Lower lobe of right lung (tissue), 2 donors: ENCODE data around the gene ATL3. TPM values are rescaled to one million over a fixed set of nuclear protein-coding genes. Genes with fewer than 3 reads are reported as not detected.
A peak's percentile ranks its signal among the peaks of the same experiment; 100 is the strongest.
"Not testable (repeated sequence)": the region's sequence is repeated elsewhere in the genome, so short reads cannot be mapped to it uniquely, and the experiment has no call there.

Source experiments
- ATAC-seq, 2 donors: fragments of 200-7000 bp; cut with Tn5 transposase; one replicate each; pipeline ENCODE4 v1.9.1; 2020 to 2022; ENCODE audit warnings: mild to moderate bottlenecking in 2 of 2, moderate library complexity in 2 of 2
- DNase-seq: peaks from one replicate; pipeline ENCODE4 v3.0.0-alpha.2; 2020
- H3K27ac ChIP-seq: fragments of 200-600 bp; one replicate; pipeline ENCODE4 v1.8.0; 2022
- H3K27me3 ChIP-seq: fragments of 200-600 bp; one replicate; pipeline ENCODE4 v1.8.0; 2022; ENCODE audit warnings: low read depth
- H3K36me3 ChIP-seq: fragments of 200-600 bp; one replicate; pipeline ENCODE4 v1.8.0; 2022; ENCODE audit warnings: mild to moderate bottlenecking
- H3K4me1 ChIP-seq: fragments of 200-600 bp; one replicate; pipeline ENCODE4 v1.8.0; 2022
- H3K4me3 ChIP-seq: fragments of 200-600 bp; one replicate; pipeline ENCODE4 v1.8.0; 2022; ENCODE audit warnings: mild to moderate bottlenecking
- H3K9me3 ChIP-seq: fragments of 200-600 bp; one replicate; pipeline ENCODE4 v1.8.0; 2022
- CTCF ChIP-seq: fragments of 200-600 bp; IDR thresholded peaks from one replicate; pipeline ENCODE4 v1.8.0; 2022; ENCODE audit warnings: antibody characterized with exemption, mild to moderate bottlenecking
- intact Hi-C: fragments of 100-400 bp; cut with DNase I; formaldehyde crosslinking; loops from one replicate; pipeline ENCODE4 v1.11.0; 2022
- total RNA-seq: library from RNA; stranded (reverse); fragmentation: NEBNext Ultra II Directional; extraction: Animal tissue kit (Norgen Biotek cat#: 25700); gene quantifications from one replicate; pipeline ENCODE4 v1.2.1, GENCODE V29; 2021
- donor health status: DM: no; HTN: yes; CAD: no; lungs with severe emphysema.

Gene ATL3
- total RNA-seq, 1 donor from 2014 or later, result 72.8 TPM

GRCh38 chr11:63589000-63589399 is 82.2 kb downstream of the ATL3 start:
- DNase-seq, result no peak
- peaks cover 82% of the 10 kb centered on the region for H3K36me3 ChIP-seq
- intact Hi-C loops, result no loop called here

GRCh38 chr11:63586451-63587166 is 84.6 kb downstream of the ATL3 start:
- ATAC-seq (no peak), DNase-seq (no peak)
- intact Hi-C loops, result no loop called here
- Histone ChIP-seq H3K36me3 (peaks cover 76% of the 10 kb centered on the region), H3K27me3 (no peaks in the 10 kb centered on the region), H3K9me3 (no peaks in the 10 kb centered on the region), H3K4me1 (no peaks in the 10 kb centered on the region), H3K27ac (no peak overlapping the region), H3K4me3 (no peak overlapping the region)
- no peak for TF ChIP-seq CTCF

More at GRCh38 chr11:63589000-63589399, 82.2 kb downstream of the ATL3 start:
- no peak for ATAC-seq
- Histone ChIP-seq H3K9me3 (no peaks in the 10 kb centered on the region), H3K27me3 (no peaks in the 10 kb centered on the region), H3K4me3 (no peak overlapping the region), H3K4me1 (no peaks in the 10 kb centered on the region), H3K27ac (no peak overlapping the region)
- TF ChIP-seq CTCF, result no peak

GRCh38 chr11:63583357-63583677 is 87.9 kb downstream of the ATL3 start:
- Histone ChIP-seq H3K4me3 (no peak overlapping the region), H3K36me3 (peaks cover 51% of the 10 kb centered on the region), H3K27ac (no peak overlapping the region), H3K9me3 (peaks cover 4% of the 10 kb centered on the region), H3K4me1 (no peaks in the 10 kb centered on the region), H3K27me3 (no peaks in the 10 kb centered on the region)
- intact Hi-C loops, result no loop called here
- DNase-seq (no peak), ATAC-seq (no peak)
- TF ChIP-seq CTCF, result no peak

- H3K4me1 ChIP-seq, H3K9me3 ChIP-seq, H3K4me3 ChIP-seq, DNase-seq, intact Hi-C loops, H3K27ac ChIP-seq, H3K27me3 ChIP-seq, ATAC-seq: not testable (repeated sequence)
- H3K36me3 ChIP-seq, result peaks cover 31% of the 10 kb centered on the region
Observed at GRCh38 chr11:63581224-63581623, 90.0 kb downstream of the ATL3 start.

- ATAC-seq, DNase-seq, intact Hi-C loops, H3K27me3 ChIP-seq, H3K9me3 ChIP-seq, H3K4me3 ChIP-seq, H3K27ac ChIP-seq: not testable (repeated sequence)
- peaks cover 20% of the 10 kb centered on the region for H3K4me1 ChIP-seq
- H3K36me3 ChIP-seq, result peaks cover 17% of the 10 kb centered on the region
Observed at GRCh38 chr11:63578882-63579281, 92.3 kb downstream of the ATL3 start.

- DNase-seq, result no peak
- TF ChIP-seq CTCF, result no peak
Observed at GRCh38 chr11:63574856-63575602, 96.1 kb downstream of the ATL3 start.

More at GRCh38 chr11:63574856-63575602, 96.1 kb downstream of the ATL3 start:
- Histone ChIP-seq H3K36me3 (no peaks in the 10 kb centered on the region), H3K27me3 (no peaks in the 10 kb centered on the region), H3K9me3 (peaks cover 2% of the 10 kb centered on the region), H3K4me1 (peaks cover 27% of the 10 kb centered on the region), H3K4me3 (peak overlapping the region; percentile 37), H3K27ac (peak overlapping the region; percentile 76)
- ATAC-seq, result peak; percentile 62 to 74
- intact Hi-C loops, result no loop called here

Other genes starting within 250 kb of the ATL3 start
- gene PLAAT5, start 180.2 kb downstream of the ATL3 start, total RNA-seq, result 2.2 TPM
- 0.68 TPM for gene LGALS12, start 165.3 kb downstream of the ATL3 start, total RNA-seq
- 150 TPM for gene PLAAT4, start 134.6 kb downstream of the ATL3 start, total RNA-seq
- 2.9 TPM for gene PLAAT2, start 108.0 kb downstream of the ATL3 start, total RNA-seq
- 81.9 TPM for gene PLAAT3, start 56.9 kb downstream of the ATL3 start, total RNA-seq
- 140 TPM for gene RTN3, start 10.1 kb upstream of the ATL3 start, total RNA-seq
- gene ZFTA, start 97.4 kb upstream of the ATL3 start, total RNA-seq, result 9.3 TPM
- 21.7 TPM for gene SPINDOC, start 142.1 kb upstream of the ATL3 start, total RNA-seq
- 44.9 TPM for gene MARK2, start 167.7 kb upstream of the ATL3 start, total RNA-seq
- gene RCOR2, start 245.8 kb upstream of the ATL3 start, total RNA-seq, result 0.18 TPM